ENCODE data around the gene LGALS14. TPM values are rescaled to one million over a fixed set of nuclear protein-coding genes. Genes with fewer than 3 reads are reported as not detected.

Gene LGALS14
- total RNA-seq, 4 donors from 2014 or later, result not detected

GRCh38 chr19:39677961-39678889 is 26.1 kb upstream of the LGALS14 start:
- WGBS, 2 donors (ENCODE audit: low coverage in 1 of 2), result 33 to 70% methylated on average over 3 to 8 of the region's 10 CpGs
- H3K27ac ChIP-seq, result no peak overlapping the region
- H3K4me3 ChIP-seq, result no peak overlapping the region
- ATAC-seq, result no peak
- no peaks in the 10 kb centered on the region for H3K36me3 ChIP-seq
- H3K27me3 ChIP-seq, result peaks cover 3% of the 10 kb centered on the region
- TF ChIP-seq POLR2A (IDR thresholded peaks at IDR 0.05) (no peak), EP300 (IDR thresholded peaks at IDR 0.05) (no peak), CTCF (IDR thresholded peaks at IDR 0.05) (no peak), POLR2AphosphoS5 (IDR thresholded peaks at IDR 0.05) (no peak)
- peaks cover 0 to 15% (median 0%) of the 10 kb centered on the region in 3 donors for H3K4me1 ChIP-seq
- no peaks in the 10 kb centered on the region for H3K9me3 ChIP-seq

GRCh38 chr19:39679056-39679790 is 25.1 kb upstream of the LGALS14 start:
- peaks cover 0 to 15% (median 0%) of the 10 kb centered on the region in 3 donors for H3K4me1 ChIP-seq
- H3K27ac ChIP-seq, result no peak overlapping the region
- no peaks in the 10 kb centered on the region for H3K27me3 ChIP-seq
- no peak overlapping the region for H3K4me3 ChIP-seq
- TF ChIP-seq POLR2AphosphoS5 (IDR thresholded peaks at IDR 0.05), result no peak
- TF ChIP-seq POLR2A (IDR thresholded peaks at IDR 0.05), result no peak
- TF ChIP-seq EP300 (IDR thresholded peaks at IDR 0.05), result no peak
- no peak for TF ChIP-seq CTCF (IDR thresholded peaks at IDR 0.05)
- 38 to 62% methylated on average over 6 to 10 of the region's 10 CpGs for WGBS, 2 donors (ENCODE audit: low coverage in 1 of 2)
- H3K9me3 ChIP-seq, result no peaks in the 10 kb centered on the region
- ATAC-seq, result no peak
- no peaks in the 10 kb centered on the region for H3K36me3 ChIP-seq

GRCh38 chr19:39679791-39680168 is 24.5 kb upstream of the LGALS14 start:
- no peaks in the 10 kb centered on the region for H3K36me3 ChIP-seq
- ATAC-seq, result no peak
- H3K4me1 ChIP-seq, result peaks cover 0 to 15% (median 0%) of the 10 kb centered on the region in 3 donors
- 80% methylated on average over 3 of the region's 3 CpGs; no CpG with 5 or more reads in 1 of the 2 donors for WGBS, 2 donors (ENCODE audit: low coverage in 1 of 2)
- H3K4me3 ChIP-seq, result no peak overlapping the region
- no peak overlapping the region for H3K27ac ChIP-seq
- no peaks in the 10 kb centered on the region for H3K27me3 ChIP-seq
- TF ChIP-seq POLR2A (IDR thresholded peaks at IDR 0.05) (no peak), CTCF (IDR thresholded peaks at IDR 0.05) (no peak), EP300 (IDR thresholded peaks at IDR 0.05) (no peak), POLR2AphosphoS5 (IDR thresholded peaks at IDR 0.05) (no peak)
- H3K9me3 ChIP-seq, result no peaks in the 10 kb centered on the region

GRCh38 chr19:39680593-39680992 is 23.7 kb upstream of the LGALS14 start:
- 72% methylated on average over 3 of the region's 3 CpGs; no CpG with 5 or more reads in 1 of the 2 donors for WGBS, 2 donors (ENCODE audit: low coverage in 1 of 2)
- Histone ChIP-seq H3K36me3 (no peaks in the 10 kb centered on the region), H3K4me3 (no peak overlapping the region), H3K4me1 (peaks cover 0 to 15% (median 0%) of the 10 kb centered on the region in 3 donors), H3K27ac (no peak overlapping the region), H3K27me3 (no peaks in the 10 kb centered on the region), H3K9me3 (no peaks in the 10 kb centered on the region)
- no peak for ATAC-seq
- TF ChIP-seq EP300 (IDR thresholded peaks at IDR 0.05) (no peak), CTCF (IDR thresholded peaks at IDR 0.05) (no peak), POLR2AphosphoS5 (IDR thresholded peaks at IDR 0.05) (no peak), POLR2A (IDR thresholded peaks at IDR 0.05) (no peak)
